ENCODE measurements around the gene TRAM2. TPM values are rescaled to one million over a fixed set of nuclear protein-coding genes. Genes with fewer than 3 reads are reported as not detected.

Gene TRAM2, protein sequence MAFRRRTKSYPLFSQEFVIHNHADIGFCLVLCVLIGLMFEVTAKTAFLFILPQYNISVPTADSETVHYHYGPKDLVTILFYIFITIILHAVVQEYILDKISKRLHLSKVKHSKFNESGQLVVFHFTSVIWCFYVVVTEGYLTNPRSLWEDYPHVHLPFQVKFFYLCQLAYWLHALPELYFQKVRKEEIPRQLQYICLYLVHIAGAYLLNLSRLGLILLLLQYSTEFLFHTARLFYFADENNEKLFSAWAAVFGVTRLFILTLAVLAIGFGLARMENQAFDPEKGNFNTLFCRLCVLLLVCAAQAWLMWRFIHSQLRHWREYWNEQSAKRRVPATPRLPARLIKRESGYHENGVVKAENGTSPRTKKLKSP
- total RNA-seq (12.0 TPM), polyA plus RNA-seq (1 to 10 TPM; 3.2 to 4.5 (median 3.7) TPM)

DNA sequence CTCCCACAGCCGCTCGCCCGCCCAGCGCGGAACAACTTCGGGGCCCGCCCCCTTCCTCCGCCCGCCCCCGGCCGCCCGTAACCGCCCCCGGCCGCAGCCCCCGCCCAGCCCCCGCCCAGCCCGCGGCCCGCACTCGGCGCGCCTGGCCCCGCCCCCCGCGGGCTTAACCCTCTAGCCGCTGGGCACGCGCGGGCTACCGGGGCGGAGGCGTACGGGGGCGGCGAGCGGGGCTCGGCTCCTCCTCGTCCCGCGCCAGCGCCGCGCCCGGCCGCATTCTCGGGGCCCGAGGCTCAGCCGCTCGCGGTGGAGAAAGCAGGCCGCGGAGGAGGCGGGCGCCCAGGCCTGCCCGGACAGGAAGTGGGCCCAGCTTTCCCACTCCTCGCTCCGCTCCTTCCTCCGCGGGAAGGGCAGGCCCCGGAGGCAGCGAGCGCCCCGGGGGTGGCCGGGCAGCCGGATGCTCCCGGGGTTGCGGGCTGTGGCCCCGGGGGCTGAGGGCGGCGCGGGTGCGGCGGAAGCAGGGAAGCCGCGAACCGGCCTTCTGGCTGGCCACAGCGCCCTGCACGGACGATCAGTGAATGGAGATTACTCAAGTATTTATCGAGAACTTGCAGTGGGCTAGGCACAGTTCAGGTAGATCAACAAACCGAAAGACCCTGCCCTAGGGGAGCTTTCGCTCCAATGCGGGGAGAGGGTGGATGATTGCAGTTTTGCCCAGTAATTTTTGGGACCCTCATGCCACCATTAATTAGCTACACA lies at the start of gene TRAM2:
TRAM2 (minus strand) TSS at position 39 of the 756 bp plus-strand sequence. CDS start 145 bp downstream, outside the sequence.
- H3K4me1 ChIP-seq (ENCODE audit: control insufficient read depth, insufficient read depth, low read length, poor library complexity, severe bottlenecking) = peaks cover 44% of the 10 kb centered on the region
- Mint-ChIP-seq H3K27me3 (peaks cover 5% of the 10 kb centered on the region), H3K36me3 (peaks cover 8% of the 10 kb centered on the region), H3K27ac (peak within 1 kb of the TSS; percentile 73 to 94 (median 93)), H3K9me3 (peaks cover 0 to 2% (median 0%) of the 10 kb centered on the region in 7 donors), H3K4me1 (peaks cover 10 to 58% (median 35%) of the 10 kb centered on the region in 4 donors), H3K4me3 (peak within 1 kb of the TSS; percentile 88 to 92 (median 90))
- no peaks in the 10 kb centered on the region for H3K27me3 ChIP-seq (ENCODE audit: control insufficient read depth, insufficient read depth, low read length)
- H3K9me3 ChIP-seq (ENCODE audit: control insufficient read depth in 2 of 2, low read length in 2 of 2) = no peaks in the 10 kb centered on the region
- H3K27ac ChIP-seq (ENCODE audit: insufficient read depth, low read length, poor library complexity, severe bottlenecking) = peak within 1 kb of the TSS; percentile 71
- H3K36me3 ChIP-seq (ENCODE audit: control insufficient read depth, insufficient read depth, low read length) = no peaks in the 10 kb centered on the region
- ATAC-seq (ENCODE audit: low read depth in 2 of 2) (peak; percentile 71 to 79), DNase-seq (peak; percentile 76 to 80 (median 78))
- H3K4me3 ChIP-seq (ENCODE audit: low read depth, low read length) = peak within 1 kb of the TSS; percentile 77

DNA sequence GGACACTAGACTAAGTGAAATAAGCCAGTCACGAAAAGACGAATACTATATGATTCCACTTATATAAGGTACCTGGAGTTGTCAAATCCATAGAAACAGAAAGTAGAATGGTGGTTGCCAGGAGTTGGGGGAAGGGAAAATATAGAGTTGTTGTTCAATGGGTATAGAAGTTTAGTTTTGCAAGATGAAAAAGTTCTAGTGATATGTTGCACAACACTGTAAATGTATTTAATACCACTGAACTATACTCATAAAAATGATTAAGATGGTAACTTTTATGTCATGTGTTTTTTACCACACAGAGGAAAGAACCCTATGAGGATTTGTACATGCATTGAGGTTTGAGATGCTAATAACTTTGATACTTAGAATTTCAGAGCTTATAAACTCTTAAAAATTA lies 46.0 kb upstream of the TRAM2 start:
- H3K27me3 ChIP-seq (ENCODE audit: control insufficient read depth, insufficient read depth, low read length) = peaks cover 8% of the 10 kb centered on the region
- Mint-ChIP-seq H3K36me3 (peaks cover 4% of the 10 kb centered on the region), H3K27ac (no peak overlapping the region), H3K4me3 (no peak overlapping the region), H3K9me3 (peaks cover 0 to 3% (median 0%) of the 10 kb centered on the region in 7 donors), H3K4me1 (no peaks in the 10 kb centered on the region), H3K27me3 (peaks cover 21% of the 10 kb centered on the region)
- no peaks in the 10 kb centered on the region for H3K4me1 ChIP-seq (ENCODE audit: control insufficient read depth, insufficient read depth, low read length, poor library complexity, severe bottlenecking)
- H3K36me3 ChIP-seq (ENCODE audit: control insufficient read depth, insufficient read depth, low read length) = no peaks in the 10 kb centered on the region
- no peak for DNase-seq
- ATAC-seq (ENCODE audit: low read depth in 2 of 2) = no peak
- H3K4me3 ChIP-seq (ENCODE audit: low read depth, low read length) = no peak overlapping the region
- no peak overlapping the region for H3K27ac ChIP-seq (ENCODE audit: insufficient read depth, low read length, poor library complexity, severe bottlenecking)
- H3K9me3 ChIP-seq (ENCODE audit: control insufficient read depth in 2 of 2, low read length in 2 of 2) = no peaks in the 10 kb centered on the region

DNA sequence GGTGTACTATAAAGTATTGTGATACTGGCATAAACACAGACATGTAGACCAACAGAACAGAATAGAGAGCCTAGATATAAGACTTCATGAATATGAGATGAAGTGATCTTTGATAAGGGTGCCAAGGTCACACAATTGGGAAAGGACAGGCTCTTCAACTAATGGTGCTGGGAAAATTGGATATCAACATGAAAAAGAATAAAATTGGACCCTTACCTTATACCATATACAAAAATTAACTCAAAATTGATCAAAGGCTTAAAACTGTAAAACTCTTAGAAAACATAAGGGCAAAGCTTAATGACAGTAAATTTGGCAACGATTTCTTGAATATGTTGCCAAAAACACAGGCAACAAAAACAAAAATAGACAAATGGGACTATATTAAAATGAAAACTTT lies 44.8 kb upstream of the TRAM2 start:
- H3K4me3 ChIP-seq (ENCODE audit: low read depth, low read length) = no peak overlapping the region
- no peaks in the 10 kb centered on the region for H3K4me1 ChIP-seq (ENCODE audit: control insufficient read depth, insufficient read depth, low read length, poor library complexity, severe bottlenecking)
- H3K27ac Mint-ChIP-seq = no peak overlapping the region
- H3K27me3 ChIP-seq (ENCODE audit: control insufficient read depth, insufficient read depth, low read length) = peaks cover 11% of the 10 kb centered on the region
- no peak for ATAC-seq (ENCODE audit: low read depth in 2 of 2)
- peaks cover 0 to 3% (median 0%) of the 10 kb centered on the region in 7 donors for H3K9me3 Mint-ChIP-seq
- H3K4me1 Mint-ChIP-seq = no peaks in the 10 kb centered on the region
- H3K36me3 ChIP-seq (ENCODE audit: control insufficient read depth, insufficient read depth, low read length) = no peaks in the 10 kb centered on the region
- no peak overlapping the region for H3K4me3 Mint-ChIP-seq
- DNase-seq = no peak
- no peaks in the 10 kb centered on the region for H3K9me3 ChIP-seq (ENCODE audit: control insufficient read depth in 2 of 2, low read length in 2 of 2)
- no peak overlapping the region for H3K27ac ChIP-seq (ENCODE audit: insufficient read depth, low read length, poor library complexity, severe bottlenecking)
- peaks cover 25% of the 10 kb centered on the region for H3K27me3 Mint-ChIP-seq
- H3K36me3 Mint-ChIP-seq = peaks cover 4% of the 10 kb centered on the region

GRCh38 chr6:52620906-52621190 lies 44.0 kb upstream of the TRAM2 start:
- no peak overlapping the region for H3K4me3 Mint-ChIP-seq
- peaks cover 0 to 3% (median 0%) of the 10 kb centered on the region in 7 donors for H3K9me3 Mint-ChIP-seq
- Histone ChIP-seq H3K9me3 (ENCODE audit: control insufficient read depth in 2 of 2, low read length in 2 of 2) (no peaks in the 10 kb centered on the region), H3K36me3 (ENCODE audit: control insufficient read depth, insufficient read depth, low read length) (no peaks in the 10 kb centered on the region), H3K27me3 (ENCODE audit: control insufficient read depth, insufficient read depth, low read length) (peaks cover 11% of the 10 kb centered on the region), H3K4me3 (ENCODE audit: low read depth, low read length) (no peak overlapping the region), H3K27ac (ENCODE audit: insufficient read depth, low read length, poor library complexity, severe bottlenecking) (no peak overlapping the region), H3K4me1 (ENCODE audit: control insufficient read depth, insufficient read depth, low read length, poor library complexity, severe bottlenecking) (no peaks in the 10 kb centered on the region)
- DNase-seq (no peak), ATAC-seq (ENCODE audit: low read depth in 2 of 2) (no peak)
- H3K4me1 Mint-ChIP-seq = no peaks in the 10 kb centered on the region
- peaks cover 4% of the 10 kb centered on the region for H3K36me3 Mint-ChIP-seq
- H3K27me3 Mint-ChIP-seq = peaks cover 25% of the 10 kb centered on the region
- H3K27ac Mint-ChIP-seq = no peak overlapping the region

GRCh38 chr6:52620055-52620905 lies 43.4 kb upstream of the TRAM2 start:
- H3K4me3 ChIP-seq (ENCODE audit: low read depth, low read length) = no peak overlapping the region
- no peaks in the 10 kb centered on the region for H3K9me3 ChIP-seq (ENCODE audit: control insufficient read depth in 2 of 2, low read length in 2 of 2)
- Mint-ChIP-seq H3K27me3 (peaks cover 25% of the 10 kb centered on the region), H3K4me1 (no peaks in the 10 kb centered on the region), H3K9me3 (peaks cover 0 to 4% (median 0%) of the 10 kb centered on the region in 7 donors), H3K27ac (no peak overlapping the region), H3K36me3 (peaks cover 4% of the 10 kb centered on the region), H3K4me3 (no peak overlapping the region)
- H3K27me3 ChIP-seq (ENCODE audit: control insufficient read depth, insufficient read depth, low read length) = peaks cover 13% of the 10 kb centered on the region
- H3K27ac ChIP-seq (ENCODE audit: insufficient read depth, low read length, poor library complexity, severe bottlenecking) = no peak overlapping the region
- DNase-seq (no peak), ATAC-seq (ENCODE audit: low read depth in 2 of 2) (no peak)
- H3K36me3 ChIP-seq (ENCODE audit: control insufficient read depth, insufficient read depth, low read length) = no peaks in the 10 kb centered on the region
- no peaks in the 10 kb centered on the region for H3K4me1 ChIP-seq (ENCODE audit: control insufficient read depth, insufficient read depth, low read length, poor library complexity, severe bottlenecking)

- Histone ChIP-seq H3K4me1 (ENCODE audit: control insufficient read depth, insufficient read depth, low read length, poor library complexity, severe bottlenecking) (no peaks in the 10 kb centered on the region), H3K4me3 (ENCODE audit: low read depth, low read length) (no peak overlapping the region), H3K9me3 (ENCODE audit: control insufficient read depth in 2 of 2, low read length in 2 of 2) (no peaks in the 10 kb centered on the region), H3K27me3 (ENCODE audit: control insufficient read depth, insufficient read depth, low read length) (peaks cover 18% of the 10 kb centered on the region), H3K27ac (ENCODE audit: insufficient read depth, low read length, poor library complexity, severe bottlenecking) (no peak overlapping the region), H3K36me3 (ENCODE audit: control insufficient read depth, insufficient read depth, low read length) (no peaks in the 10 kb centered on the region)
- Mint-ChIP-seq H3K9me3 (peaks cover 0 to 1% (median 0%) of the 10 kb centered on the region in 7 donors), H3K4me1 (no peaks in the 10 kb centered on the region), H3K36me3 (peaks cover 4% of the 10 kb centered on the region), H3K27ac (no peak overlapping the region), H3K4me3 (no peak overlapping the region), H3K27me3 (peaks cover 29% of the 10 kb centered on the region)
- no peak for ATAC-seq (ENCODE audit: low read depth in 2 of 2)
- DNase-seq = no peak
Observed at GRCh38 chr6:52617087-52617486, 40.2 kb upstream of the TRAM2 start.

- no peaks in the 10 kb centered on the region for H3K9me3 ChIP-seq (ENCODE audit: control insufficient read depth in 2 of 2, low read length in 2 of 2)
- peaks cover 18% of the 10 kb centered on the region for H3K27me3 ChIP-seq (ENCODE audit: control insufficient read depth, insufficient read depth, low read length)
- no peaks in the 10 kb centered on the region for H3K4me1 ChIP-seq (ENCODE audit: control insufficient read depth, insufficient read depth, low read length, poor library complexity, severe bottlenecking)
- H3K4me3 ChIP-seq (ENCODE audit: low read depth, low read length) = no peak overlapping the region
- no peaks in the 10 kb centered on the region for H3K36me3 ChIP-seq (ENCODE audit: control insufficient read depth, insufficient read depth, low read length)
- DNase-seq (no peak), ATAC-seq (ENCODE audit: low read depth in 2 of 2) (no peak)
- no peak overlapping the region for H3K4me3 Mint-ChIP-seq
- peaks cover 0 to 1% (median 0%) of the 10 kb centered on the region in 7 donors for H3K9me3 Mint-ChIP-seq
- peaks cover 25% of the 10 kb centered on the region for H3K27me3 Mint-ChIP-seq
- H3K27ac ChIP-seq (ENCODE audit: insufficient read depth, low read length, poor library complexity, severe bottlenecking) = no peak overlapping the region
- H3K27ac Mint-ChIP-seq = no peak overlapping the region
- H3K36me3 Mint-ChIP-seq = peaks cover 4% of the 10 kb centered on the region
- no peaks in the 10 kb centered on the region for H3K4me1 Mint-ChIP-seq
Observed at GRCh38 chr6:52616059-52616690, 39.3 kb upstream of the TRAM2 start.

Data from CD4-positive, CD25-positive, alpha-beta regulatory T cell (primary cell).